Skeletal muscle tissue (tissue), 4 donors: ENCODE results near the gene GBF1. TPM values are rescaled to one million over a fixed set of nuclear protein-coding genes. Genes with fewer than 3 reads are reported as not detected.

Experiments used
- H3K27ac ChIP-seq: one replicate; pipeline ENCODE4 v1.7.0; 2013; ENCODE audit warnings: mild to moderate bottlenecking, low read depth, low read length, inconsistent platforms
- H3K27me3 ChIP-seq, 3 donors: one replicate each; pipeline ENCODE4 v1.7.0; 2013; ENCODE audit warnings: low read length in 3 of 3; ENCODE audit not compliant: control insufficient read depth in 3 of 3, insufficient read depth in 3 of 3
- H3K36me3 ChIP-seq, 3 donors: one replicate each; pipeline ENCODE4 v1.7.0; 2013; ENCODE audit warnings: low read length in 3 of 3; ENCODE audit not compliant: control insufficient read depth in 3 of 3, insufficient read depth in 3 of 3
- H3K4me1 ChIP-seq, 3 donors: one replicate each; pipeline ENCODE4 v1.7.0; 2013; ENCODE audit warnings: low read length in 3 of 3, mild to moderate bottlenecking in 3 of 3; ENCODE audit not compliant: control insufficient read depth in 3 of 3, insufficient read depth in 3 of 3
- H3K4me3 ChIP-seq, 3 donors: one replicate each; pipeline ENCODE4 v1.7.0; 2013; ENCODE audit warnings: low read length in 3 of 3
- H3K9ac ChIP-seq, 3 donors: one replicate each; pipeline ENCODE4 v1.7.0; 2013; ENCODE audit warnings: low read length in 3 of 3, mild to moderate bottlenecking in 3 of 3, moderate library complexity in 2 of 3, low read depth in 1 of 3
- H3K9me3 ChIP-seq, 3 donors: one replicate each; pipeline ENCODE4 v1.7.0; 2013; ENCODE audit warnings: low read length in 3 of 3; ENCODE audit not compliant: control insufficient read depth in 3 of 3
- total RNA-seq: library from RNA; depleted of rRNA; stranded (reverse); fragments of >200 nt; gene quantifications from one replicate; pipeline ENCODE4 v1.2.3, GENCODE V29; 2014
- donor health status: Osteomylitis.

The GBF1 gene
- total RNA-seq, 1 donor from 2014 or later, result 17.7 TPM

DNA sequence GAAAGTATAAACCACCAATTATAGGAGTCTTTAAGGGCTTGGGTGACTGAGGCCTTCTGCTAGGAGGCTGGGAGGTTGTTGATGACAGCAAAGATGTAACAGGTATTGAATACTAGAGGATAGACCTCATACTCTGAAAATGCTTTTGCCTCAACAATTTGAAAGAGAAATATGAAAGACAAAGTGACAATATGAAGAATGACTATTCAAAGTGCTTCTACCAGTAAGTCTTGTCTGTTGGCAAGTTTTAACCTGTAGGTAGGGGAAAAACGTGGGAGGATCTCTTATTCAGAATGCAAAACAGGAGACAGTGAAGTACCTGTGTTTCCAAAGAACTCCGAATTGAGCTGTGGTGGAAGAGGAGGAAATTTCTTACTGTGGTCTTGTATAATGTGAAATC lies 38.2 kb downstream of the GBF1 start:
- Histone ChIP-seq H3K27ac (peak overlapping the region; percentile 62), H3K9ac (no peak overlapping the region), H3K36me3 (no peaks in the 10 kb centered on the region), H3K4me3 (no peak overlapping the region), H3K27me3 (no peaks in the 10 kb centered on the region), H3K4me1 (peaks cover 47 to 63% (median 56%) of the 10 kb centered on the region in 3 donors), H3K9me3 (no peaks in the 10 kb centered on the region)

DNA sequence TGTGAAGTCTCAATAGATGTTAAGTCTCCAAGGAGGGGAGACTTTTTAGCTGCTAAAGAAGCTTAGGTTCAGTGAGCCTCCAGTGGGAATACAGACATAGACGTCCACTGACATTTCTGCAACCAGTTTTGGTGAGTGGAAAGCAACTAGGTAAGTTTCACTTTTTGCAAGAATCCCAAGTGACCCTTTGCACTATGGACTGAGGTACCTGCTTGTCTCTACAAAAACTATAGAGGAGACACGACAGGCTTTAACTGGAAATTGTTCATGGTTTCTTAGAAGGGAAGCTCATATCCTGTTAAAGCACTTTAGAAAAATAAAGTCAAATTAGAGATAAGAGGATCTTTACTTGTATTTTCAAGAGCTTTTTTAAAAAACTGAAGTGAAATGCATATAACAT lies 38.6 kb downstream of the GBF1 start:
- H3K27me3 ChIP-seq, result no peaks in the 10 kb centered on the region
- peaks cover 47 to 62% (median 55%) of the 10 kb centered on the region in 3 donors for H3K4me1 ChIP-seq
- H3K9ac ChIP-seq, result no peak overlapping the region
- no peak overlapping the region for H3K4me3 ChIP-seq
- H3K36me3 ChIP-seq, result no peaks in the 10 kb centered on the region
- no peaks in the 10 kb centered on the region for H3K9me3 ChIP-seq
- H3K27ac ChIP-seq, result peak overlapping the region; percentile 62

DNA sequence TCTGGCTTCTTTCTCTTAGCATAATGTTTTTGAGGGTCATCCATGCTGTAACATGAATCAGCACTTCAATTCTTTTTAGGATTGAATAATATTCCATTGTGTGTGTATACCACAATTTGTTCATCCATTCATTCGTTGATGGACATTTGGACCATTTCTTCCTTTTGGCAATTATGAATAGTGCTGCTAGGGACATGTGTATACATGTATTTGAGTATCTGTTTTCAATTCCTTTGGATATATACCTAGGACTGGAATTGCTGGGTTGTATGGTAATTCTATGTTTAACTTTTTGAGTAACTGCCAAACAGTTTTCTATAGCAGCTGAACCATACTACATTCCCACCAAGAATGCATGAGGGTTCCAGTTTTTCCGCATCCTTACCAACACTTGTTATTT lies 39.2 kb downstream of the GBF1 start:
- H3K27me3 ChIP-seq, result no peaks in the 10 kb centered on the region
- H3K9ac ChIP-seq, result no peak overlapping the region
- no peak overlapping the region for H3K4me3 ChIP-seq
- H3K27ac ChIP-seq, result peak overlapping the region; percentile 62
- no peaks in the 10 kb centered on the region for H3K9me3 ChIP-seq
- no peaks in the 10 kb centered on the region for H3K36me3 ChIP-seq
- peaks cover 46 to 59% (median 49%) of the 10 kb centered on the region in 3 donors for H3K4me1 ChIP-seq

DNA sequence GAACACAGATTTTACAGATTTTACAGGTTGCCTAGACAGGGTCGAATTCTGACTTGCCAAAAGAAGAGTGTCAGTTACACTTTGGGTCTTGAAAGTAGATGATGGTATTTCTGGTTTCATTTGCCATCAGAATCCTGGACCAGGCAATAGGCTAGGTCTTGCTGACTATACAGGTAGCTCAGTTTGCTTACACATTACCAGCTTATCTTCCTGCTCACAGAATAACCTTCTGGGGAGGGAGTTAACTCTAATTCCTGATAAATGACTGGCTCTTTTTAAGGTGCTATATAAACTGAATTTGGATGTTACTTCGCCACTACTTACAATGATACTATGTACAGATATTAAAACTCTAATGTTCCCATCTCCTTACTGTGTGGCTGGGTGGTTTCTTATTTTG lies 39.8 kb downstream of the GBF1 start:
- Histone ChIP-seq H3K4me1 (peaks cover 40 to 53% (median 43%) of the 10 kb centered on the region in 3 donors), H3K9me3 (no peaks in the 10 kb centered on the region), H3K27me3 (no peaks in the 10 kb centered on the region), H3K27ac (no peak overlapping the region), H3K4me3 (no peak overlapping the region), H3K36me3 (no peaks in the 10 kb centered on the region), H3K9ac (no peak overlapping the region)

DNA sequence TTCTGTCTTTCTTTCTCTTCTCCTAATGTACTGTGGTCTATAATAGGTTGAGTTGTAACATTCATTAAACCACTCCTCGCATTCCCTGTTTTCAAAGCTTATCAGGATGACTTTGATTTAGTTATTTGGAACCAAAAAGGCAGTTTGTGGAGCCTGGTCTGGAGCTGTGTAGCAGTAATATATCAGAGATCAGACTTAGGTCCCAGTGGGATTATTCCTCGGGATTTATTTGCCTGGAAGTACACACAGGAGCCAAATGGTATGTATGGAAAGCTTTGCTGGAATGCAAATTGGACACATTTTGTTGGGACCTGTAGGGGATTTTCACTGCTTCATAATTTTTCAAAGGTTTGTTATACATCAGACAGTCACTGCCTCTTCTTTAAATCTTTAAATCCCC lies 40.9 kb downstream of the GBF1 start:
- H3K4me1 ChIP-seq, result peaks cover 35 to 46% (median 37%) of the 10 kb centered on the region in 3 donors
- no peaks in the 10 kb centered on the region for H3K9me3 ChIP-seq
- H3K9ac ChIP-seq, result no peak overlapping the region
- H3K27me3 ChIP-seq, result no peaks in the 10 kb centered on the region
- H3K36me3 ChIP-seq, result no peaks in the 10 kb centered on the region
- H3K4me3 ChIP-seq, result no peak overlapping the region
- H3K27ac ChIP-seq, result peak overlapping the region; percentile 21

DNA sequence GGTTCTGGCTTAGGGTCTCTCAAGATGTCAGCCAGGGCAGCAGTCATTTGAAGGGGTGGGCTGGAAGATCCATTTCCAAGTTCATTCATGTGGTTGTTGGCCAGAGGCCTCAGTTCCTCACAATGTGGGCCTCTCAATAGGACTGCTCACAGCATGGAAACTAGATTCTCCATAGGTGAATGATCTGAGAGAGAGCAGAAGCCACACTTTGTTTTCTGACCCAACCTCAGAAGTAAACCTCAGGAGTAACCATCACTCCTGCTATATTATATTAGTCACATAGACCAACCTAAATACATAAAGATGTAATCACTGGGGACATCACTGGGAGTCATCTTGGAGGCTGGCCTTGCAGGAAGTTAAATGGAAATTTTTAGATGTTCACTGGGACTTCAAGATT lies 42.2 kb downstream of the GBF1 start:
- Histone ChIP-seq H3K27ac (no peak overlapping the region), H3K4me1 (peaks cover 40 to 52% (median 42%) of the 10 kb centered on the region in 3 donors), H3K36me3 (no peaks in the 10 kb centered on the region), H3K4me3 (no peak overlapping the region), H3K9me3 (no peaks in the 10 kb centered on the region), H3K27me3 (no peaks in the 10 kb centered on the region), H3K9ac (no peak overlapping the region)

DNA sequence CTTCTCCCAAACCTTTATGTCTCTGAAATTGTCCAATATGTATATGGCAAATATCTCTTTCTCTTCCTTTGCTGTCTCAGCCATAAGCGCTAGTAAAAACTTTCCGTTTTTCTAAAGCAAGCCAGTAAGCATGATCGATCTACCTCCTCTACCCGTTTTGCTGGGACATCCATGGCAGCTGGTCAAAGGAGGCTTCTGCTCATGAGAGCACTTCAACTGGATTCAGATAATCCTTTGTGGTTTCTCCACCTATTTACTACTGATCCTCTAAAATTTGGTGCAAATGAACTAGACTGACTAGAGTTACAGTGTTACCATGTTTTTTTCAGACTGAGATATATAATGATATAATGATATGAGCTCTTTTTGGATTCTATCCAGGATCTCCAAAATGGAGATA lies 42.7 kb downstream of the GBF1 start:
- no peak overlapping the region for H3K9ac ChIP-seq
- H3K27me3 ChIP-seq, result no peaks in the 10 kb centered on the region
- no peaks in the 10 kb centered on the region for H3K36me3 ChIP-seq
- H3K27ac ChIP-seq, result no peak overlapping the region
- H3K4me3 ChIP-seq, result no peak overlapping the region
- peaks cover 36 to 48% (median 39%) of the 10 kb centered on the region in 3 donors for H3K4me1 ChIP-seq
- no peaks in the 10 kb centered on the region for H3K9me3 ChIP-seq

DNA sequence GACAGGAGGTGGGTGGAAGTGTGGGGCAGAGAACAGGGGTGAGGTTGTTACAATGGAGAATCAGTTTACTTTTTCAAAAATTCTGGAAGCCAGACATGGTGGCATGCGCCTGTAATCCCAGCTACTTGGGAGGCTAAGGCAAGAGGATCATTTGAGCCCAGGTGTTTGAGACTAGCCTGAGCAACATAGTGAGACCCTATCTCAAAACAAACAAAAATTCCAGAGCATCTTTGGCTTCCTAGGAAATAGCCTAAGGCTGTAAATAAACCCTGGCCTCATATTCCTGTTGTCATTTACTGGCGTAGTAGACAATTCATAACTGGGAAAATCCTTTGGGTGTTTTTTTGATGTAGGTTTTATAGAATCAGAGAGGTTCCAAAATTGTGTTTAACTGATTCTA lies 44.0 kb downstream of the GBF1 start:
- H3K9me3 ChIP-seq, result no peaks in the 10 kb centered on the region
- no peaks in the 10 kb centered on the region for H3K27me3 ChIP-seq
- H3K4me3 ChIP-seq, result no peak overlapping the region
- H3K9ac ChIP-seq, result no peak overlapping the region
- H3K27ac ChIP-seq, result peak overlapping the region; percentile 23
- H3K36me3 ChIP-seq, result no peaks in the 10 kb centered on the region
- H3K4me1 ChIP-seq, result peaks cover 33 to 36% (median 35%) of the 10 kb centered on the region in 3 donors

DNA sequence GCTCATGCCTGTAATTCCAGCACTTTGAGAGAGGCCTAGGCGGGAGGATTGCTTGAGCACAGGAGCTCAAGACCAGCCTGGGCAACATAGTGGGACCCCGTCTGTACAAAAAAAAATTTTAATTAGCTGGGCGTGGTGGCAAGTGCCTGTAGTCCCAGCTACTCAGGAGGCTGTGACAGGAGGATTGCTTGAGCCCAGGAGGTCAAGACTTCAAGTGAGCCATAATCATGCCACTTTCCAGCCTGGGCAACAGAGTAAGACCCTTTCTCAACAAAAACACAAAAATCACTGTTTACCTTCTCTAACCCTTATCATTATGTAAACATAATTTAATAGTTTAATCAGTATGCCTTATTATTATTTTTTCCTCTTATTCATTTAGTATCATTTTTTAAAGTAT lies 44.5 kb downstream of the GBF1 start:
- no peaks in the 10 kb centered on the region for H3K27me3 ChIP-seq
- H3K9ac ChIP-seq, result no peak overlapping the region
- no peak overlapping the region for H3K4me3 ChIP-seq
- H3K36me3 ChIP-seq, result no peaks in the 10 kb centered on the region
- peaks cover 32 to 33% (median 32%) of the 10 kb centered on the region in 3 donors for H3K4me1 ChIP-seq
- no peaks in the 10 kb centered on the region for H3K9me3 ChIP-seq
- H3K27ac ChIP-seq, result no peak overlapping the region

DNA sequence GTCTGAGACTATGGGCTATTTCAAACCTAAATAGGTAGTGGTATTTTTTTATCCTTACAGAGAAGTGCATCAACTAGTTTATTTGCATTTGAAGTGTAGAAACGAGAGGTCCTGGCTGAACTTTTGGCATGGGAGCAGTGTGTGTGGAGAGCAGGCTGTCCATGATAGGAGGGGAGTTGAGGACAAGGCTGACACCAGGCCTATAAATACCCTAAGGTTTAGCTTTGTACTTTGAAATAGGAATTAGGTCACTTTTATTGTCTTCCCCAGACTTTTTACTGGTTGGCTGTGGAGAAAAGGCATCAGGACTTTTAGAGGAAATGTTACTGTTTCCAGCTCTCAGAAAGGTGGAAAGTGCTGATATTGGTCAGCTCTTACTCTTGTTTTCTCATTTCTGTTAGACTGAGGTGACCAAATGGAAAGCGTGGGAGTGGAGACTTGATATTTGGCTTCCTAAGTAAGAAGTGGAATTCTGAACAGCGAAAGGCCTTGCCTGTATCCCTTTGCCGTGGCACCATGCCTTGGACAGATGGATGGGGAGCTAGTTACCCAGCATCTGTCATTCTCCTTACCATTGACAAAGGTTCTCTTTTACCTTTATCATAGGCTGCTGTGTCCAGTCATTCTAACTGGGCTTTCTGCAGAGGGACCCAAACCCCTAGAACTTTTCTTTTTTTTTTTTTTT lies 46.0 kb downstream of the GBF1 start:
- Histone ChIP-seq H3K9ac (peak overlapping the region; percentile 70 to 72 (median 72)), H3K4me1 (peaks cover 20 to 24% (median 21%) of the 10 kb centered on the region in 3 donors), H3K36me3 (no peaks in the 10 kb centered on the region), H3K9me3 (no peaks in the 10 kb centered on the region), H3K4me3 (peak overlapping the region; percentile 38 to 45 (median 43)), H3K27ac (peak overlapping the region; percentile 95), H3K27me3 (no peaks in the 10 kb centered on the region)
